Activated CD4-positive, alpha-beta T cell treated with anti-CD3 and anti-CD28 coated beads for 24 hours (primary cell): ENCODE results near the gene PPP1R14D.
A peak's percentile ranks its signal among the peaks of the same experiment; 100 is the strongest.

Experiments used
- DNase-seq, 2 donors: peaks; one replicate each; pipeline ENCODE4 v3.0.0-alpha.2; 2020; ENCODE audit warnings: low read depth in 2 of 2

Gene PPP1R14D

GRCh38 chr15:40852529-40852928 is 24.0 kb upstream of the PPP1R14D start:
- no peak for DNase-seq

DNA sequence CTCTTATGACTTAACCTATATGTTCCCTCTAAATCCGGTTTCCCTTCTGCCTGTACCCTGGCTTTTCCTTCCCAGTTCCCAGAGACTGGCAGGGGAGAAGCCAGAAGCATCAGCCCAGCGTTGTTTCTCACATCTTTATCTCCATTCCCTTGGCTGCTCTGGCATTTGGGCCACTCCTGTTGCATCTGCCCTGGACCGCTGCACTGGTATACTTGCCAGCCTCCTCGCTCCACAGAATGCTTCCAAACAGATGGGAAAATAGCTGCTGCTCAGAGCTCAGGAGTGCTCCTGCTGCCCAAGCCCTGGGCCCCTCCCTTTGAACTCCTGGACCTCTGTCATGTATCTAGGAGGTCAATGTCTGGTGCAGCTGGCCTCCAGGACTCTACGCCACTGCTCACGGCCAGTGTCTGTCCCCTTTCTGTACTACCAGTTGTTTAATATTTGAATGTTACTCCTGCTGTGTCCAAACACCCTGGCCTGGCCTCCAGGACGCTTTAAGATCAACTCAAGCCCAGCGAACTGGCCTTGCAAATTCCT is 22.1 kb upstream of the PPP1R14D start:
- no peak for DNase-seq

DNA sequence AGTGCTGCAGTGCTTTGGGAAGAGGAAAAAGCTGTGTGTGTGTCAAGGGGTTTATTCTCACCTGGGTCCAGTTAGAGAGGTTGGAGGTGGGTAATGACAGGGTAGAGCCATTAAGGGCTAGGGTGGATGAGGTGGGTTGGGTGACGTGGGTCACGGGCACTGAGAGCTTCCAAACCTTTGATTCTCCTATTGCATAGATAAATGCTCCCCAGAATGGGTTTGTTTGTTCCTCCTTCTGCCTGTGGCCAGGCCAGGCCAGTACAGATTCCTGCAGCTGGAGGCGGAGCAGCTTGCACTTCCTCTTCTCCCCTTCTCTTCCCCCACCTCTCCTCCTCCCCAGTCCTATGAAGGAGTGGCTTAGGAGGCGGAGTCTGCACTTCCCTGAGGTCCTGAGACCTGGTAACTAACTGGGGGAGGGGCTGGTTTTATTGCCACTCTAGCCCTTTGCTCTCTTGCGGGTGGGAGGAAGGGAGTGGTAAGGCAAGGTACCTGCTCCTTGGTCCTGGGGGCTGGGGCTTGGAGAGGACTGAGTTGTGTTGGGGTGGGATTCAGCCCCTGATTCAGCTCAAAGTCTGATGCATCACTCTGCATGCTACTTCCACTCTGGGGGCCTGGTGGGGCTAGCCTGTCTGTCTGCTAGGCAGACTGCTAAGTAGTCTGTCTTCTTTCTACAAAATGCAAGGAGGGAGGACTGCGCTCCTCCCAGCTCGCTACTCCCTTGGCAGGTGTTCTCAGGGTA is 18.9 kb upstream of the PPP1R14D start:
- DNase-seq = no peak

GRCh38 chr15:40846841-40847222 is 18.3 kb upstream of the PPP1R14D start:
- no peak for DNase-seq

DNA sequence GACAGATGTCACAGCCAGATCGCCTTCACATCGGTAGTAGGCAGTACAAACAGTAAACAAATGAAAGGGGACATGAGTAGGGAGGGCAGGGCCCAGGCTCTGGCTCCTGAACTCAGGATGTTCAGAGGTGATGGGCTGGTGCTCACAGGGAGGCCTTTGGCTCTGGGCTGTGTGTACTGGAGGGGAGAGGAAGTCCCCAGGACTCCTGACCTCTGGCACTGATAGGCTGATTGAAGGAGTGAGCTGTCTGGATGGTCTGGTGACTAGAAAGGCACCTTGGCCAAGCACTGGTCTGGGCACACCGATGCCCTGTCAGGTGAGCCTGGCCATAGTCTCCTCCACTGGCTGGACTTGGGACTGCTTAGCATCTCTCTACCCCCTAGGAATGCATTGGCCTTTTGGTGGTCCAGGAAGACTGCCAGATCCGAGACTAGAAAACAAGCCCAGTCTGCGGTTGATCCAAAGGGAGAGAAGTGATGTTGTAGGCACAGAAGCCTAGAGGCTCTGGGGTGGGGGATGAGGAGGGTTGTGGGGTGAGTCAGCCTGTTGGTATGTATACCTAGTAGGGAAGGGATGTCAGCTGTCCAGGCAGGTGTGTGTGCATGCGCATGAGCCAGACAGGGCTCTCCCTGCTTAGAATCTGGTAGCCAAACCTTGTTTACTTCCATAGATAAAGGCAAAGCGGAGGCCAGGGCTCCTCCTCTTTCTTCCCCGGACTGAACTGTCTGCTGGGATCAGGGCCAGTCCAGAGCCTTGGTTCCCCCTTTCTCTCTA is 17.2 kb upstream of the PPP1R14D start:
- no peak for DNase-seq

DNA sequence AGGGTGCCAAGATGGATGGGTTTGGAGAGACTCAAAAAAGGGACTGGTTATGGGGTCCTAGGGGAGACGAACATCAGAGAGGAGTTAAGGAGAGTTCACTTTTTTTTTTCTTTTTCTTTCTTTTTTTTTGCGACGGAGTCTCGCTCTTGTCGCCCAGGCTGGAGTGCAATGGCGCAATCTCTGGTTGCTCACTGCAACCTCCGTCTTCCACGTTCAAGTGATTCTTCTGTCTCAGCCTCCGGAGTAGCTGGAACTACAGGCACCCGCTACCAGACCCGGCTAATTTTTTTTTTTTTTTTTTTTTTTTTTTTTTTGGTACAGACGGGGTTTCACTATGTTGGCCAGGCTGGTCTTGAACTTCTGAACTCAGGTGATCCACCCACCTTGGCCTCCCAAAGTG is 16.5 kb upstream of the PPP1R14D start:
- DNase-seq = no peak

DNA sequence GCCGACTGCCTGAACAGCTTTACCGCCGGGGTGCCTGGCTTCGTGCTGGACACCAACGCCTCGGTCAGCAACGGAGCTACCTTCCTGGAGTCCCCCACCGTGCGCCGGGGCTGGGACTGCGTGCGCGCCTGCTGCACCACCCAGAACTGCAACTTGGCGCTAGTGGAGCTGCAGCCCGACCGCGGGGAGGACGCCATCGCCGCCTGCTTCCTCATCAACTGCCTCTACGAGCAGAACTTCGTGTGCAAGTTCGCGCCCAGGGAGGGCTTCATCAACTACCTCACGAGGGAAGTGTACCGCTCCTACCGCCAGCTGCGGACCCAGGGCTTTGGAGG is 16.2 kb upstream of the PPP1R14D start:
- DNase-seq = peak in 1 of 2 donors; percentile 17

GRCh38 chr15:40843885-40844695 is 15.6 kb upstream of the PPP1R14D start, which contains the start of gene SPINT1:
SPINT1 (plus strand) TSS chr15:40844048; CDS start chr15:40844555, 507 bp downstream.
- DNase-seq = peak; percentile 62 to 78

- no peak for DNase-seq
These were observed 14.9 kb upstream of the PPP1R14D start for GRCh38 chr15:40843261-40843884.

DNA sequence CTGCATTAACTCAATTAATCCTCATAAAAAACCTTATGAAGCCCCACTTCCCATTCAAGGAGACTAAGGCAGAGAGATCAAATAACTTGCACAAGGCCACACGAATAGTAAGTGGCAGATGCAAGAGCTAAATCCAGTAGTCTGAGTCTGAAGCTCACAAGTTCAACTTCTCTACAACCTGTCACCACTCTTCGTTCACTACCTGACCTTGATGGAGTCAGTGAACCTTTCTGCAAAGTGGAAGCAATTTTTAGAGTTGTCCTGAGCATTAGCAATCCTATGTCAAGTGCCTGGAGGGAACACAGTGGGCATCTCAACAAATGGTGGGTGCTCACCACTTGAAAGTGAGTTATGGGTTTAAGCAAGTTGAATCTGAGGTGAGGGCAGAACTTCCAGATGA is 13.2 kb upstream of the PPP1R14D start:
- DNase-seq = no peak

DNA sequence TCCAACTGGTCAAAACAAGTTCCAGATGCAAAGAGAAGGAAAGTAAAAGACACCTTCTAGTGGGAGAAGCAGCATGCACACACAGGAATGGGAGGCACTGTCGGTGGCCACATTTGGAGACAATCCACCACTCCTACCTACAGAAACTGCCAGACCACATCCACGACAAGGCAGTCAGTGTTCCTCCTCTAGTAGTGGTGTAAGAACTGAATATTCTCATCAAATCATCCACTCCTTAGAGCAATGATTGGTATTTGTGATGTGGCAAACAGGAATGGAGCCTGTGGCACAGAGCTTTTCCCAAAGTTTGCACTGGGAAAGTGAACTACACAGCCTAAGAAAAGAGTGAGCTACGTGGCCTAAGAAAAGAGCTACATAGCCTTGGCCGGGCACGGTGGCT is 10.2 kb upstream of the PPP1R14D start:
- DNase-seq = no peak

DNA sequence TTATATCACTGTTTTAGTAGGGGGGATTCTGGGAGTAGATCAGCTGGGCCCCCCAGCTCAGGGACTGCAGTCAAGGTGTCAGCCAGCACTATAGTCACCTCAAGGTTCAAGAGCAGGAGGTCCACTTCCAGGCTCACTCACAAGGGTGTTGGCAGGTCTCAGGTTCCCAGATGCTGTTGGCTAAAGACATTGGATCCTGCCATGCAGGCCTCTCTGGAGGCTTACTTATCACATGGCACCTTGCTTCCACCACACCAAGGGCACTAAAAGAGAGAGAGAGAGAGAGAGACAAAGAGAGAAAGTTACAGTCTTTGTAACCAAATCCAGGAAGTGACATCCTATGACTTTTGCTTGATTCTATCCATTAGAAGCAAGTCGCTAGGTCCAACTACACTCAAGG is 7.5 kb upstream of the PPP1R14D start:
- no peak for DNase-seq

DNA sequence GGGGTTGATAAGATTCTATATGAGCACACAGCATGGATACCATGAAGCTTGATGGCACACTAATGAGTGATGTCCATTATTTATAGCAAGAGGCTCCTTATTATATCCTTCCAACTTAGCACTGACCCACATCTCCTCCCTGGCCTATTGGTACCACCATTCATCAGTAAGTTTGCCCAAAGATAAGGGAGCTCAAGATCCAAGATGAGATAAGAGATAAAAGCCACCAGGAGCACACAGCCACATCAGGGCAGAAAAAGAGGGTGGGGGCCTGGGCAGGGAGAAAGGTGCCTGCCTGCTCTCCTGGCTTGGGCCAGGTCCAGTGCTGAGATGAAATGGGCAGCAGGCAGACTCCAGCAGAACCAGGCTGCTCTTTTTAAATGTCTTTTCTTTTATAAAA is 4.4 kb upstream of the PPP1R14D start:
- no peak for DNase-seq

- no peak for DNase-seq
These were observed 3.4 kb upstream of the PPP1R14D start for GRCh38 chr15:40831861-40832260.

GRCh38 chr15:40830884-40831283 is 2.4 kb upstream of the PPP1R14D start:
- DNase-seq = no peak

DNA sequence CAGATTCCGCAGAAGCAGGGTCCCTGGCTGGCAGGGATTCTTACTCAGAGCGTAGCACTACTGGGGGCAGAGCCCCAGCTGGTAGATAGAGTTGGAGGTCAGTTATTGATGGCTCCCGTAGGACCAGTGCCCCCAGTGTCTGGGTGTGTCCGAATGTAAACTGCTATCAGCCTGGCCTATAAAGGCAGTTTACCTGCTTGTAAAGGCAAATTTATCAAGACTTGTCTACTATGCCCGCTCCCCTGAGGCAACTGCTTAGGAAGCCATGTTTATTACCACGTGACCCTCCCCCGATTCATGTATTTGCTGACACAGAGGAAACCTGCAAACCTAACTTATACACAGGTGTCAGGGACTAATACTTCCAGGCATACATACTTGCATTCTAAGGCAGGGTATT is 607 bp upstream of the PPP1R14D start:
- no peak for DNase-seq

- no peak for DNase-seq
These were observed 2.0 kb downstream of the PPP1R14D start for GRCh38 chr15:40826423-40827075.

- DNase-seq = no peak
These were observed 2.7 kb downstream of the PPP1R14D start for GRCh38 chr15:40825661-40826422.

- no peak for DNase-seq
These were observed 4.8 kb downstream of the PPP1R14D start for GRCh38 chr15:40823572-40824343.

DNA sequence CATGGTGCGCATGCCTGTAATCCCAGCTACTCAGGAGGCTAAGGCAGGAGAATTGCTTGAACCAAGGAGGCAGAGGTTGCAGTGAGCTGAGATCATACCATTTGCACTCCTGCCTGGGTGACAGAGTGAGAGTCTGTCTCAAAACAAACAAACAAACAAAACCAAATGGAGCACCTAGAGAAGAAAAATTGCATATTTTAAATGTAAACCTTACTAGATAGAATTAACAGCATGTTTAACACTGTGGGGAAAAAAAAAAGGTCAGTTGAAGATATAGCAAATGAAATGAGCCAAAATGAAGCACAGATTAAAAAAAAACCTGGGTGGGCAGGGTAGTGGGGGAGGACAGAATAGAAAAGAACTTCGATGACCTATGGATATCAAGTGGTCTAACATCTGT is 7.3 kb downstream of the PPP1R14D start:
- no peak for DNase-seq
